Left lung (tissue), 10 donors: ENCODE data around the gene HCN4. TPM values are rescaled to one million over a fixed set of nuclear protein-coding genes. Genes with fewer than 3 reads are reported as not detected.
A peak's percentile ranks its signal among the peaks of the same experiment; 100 is the strongest.

Experiments
- ATAC-seq: fragments of 200-7000 bp; cut with Tn5 transposase; one replicate; pipeline ENCODE4 v1.9.1; 2020; ENCODE audit warnings: moderate library complexity
- DNase-seq, 4 donors: peaks; one replicate each; pipeline ENCODE4 v3.0.0-alpha.2; 2013 to 2020
- H3K27ac ChIP-seq, 2 donors: fragments of 200-600 bp; sonication (generic) in 1 of 2; one replicate each; pipeline versions ENCODE4 v1.5.0 to v1.8.0; 2020 to 2021
- H3K27me3 ChIP-seq, 2 donors: fragments of 200-600 bp; sonication (generic) in 1 of 2; one replicate each; pipeline versions ENCODE4 v1.5.0 to v1.8.0; 2020 to 2021
- H3K36me3 ChIP-seq, 2 donors: fragments of 200-600 bp; sonication (generic) in 1 of 2; one replicate each; pipeline versions ENCODE4 v1.5.0 to v1.8.0; 2020 to 2021
- H3K4me1 ChIP-seq, 2 donors: fragments of 200-600 bp; one replicate each; pipeline ENCODE4 v1.8.0; 2021
- H3K4me3 ChIP-seq, 2 donors: fragments of 200-600 bp; sonication (generic) in 1 of 2; one replicate each; pipeline versions ENCODE4 v1.5.0 to v1.8.0; 2020 to 2021; ENCODE audit warnings: mild to moderate bottlenecking in 1 of 2
- H3K9me3 ChIP-seq, 2 donors: fragments of 200-600 bp; sonication (generic) in 1 of 2; one replicate each; pipeline versions ENCODE4 v1.5.0 to v1.8.0; 2020 to 2021
- intact Hi-C, 2 donors: fragments of 100-400 bp; cut with DNase I; formaldehyde crosslinking; loops; one replicate each; pipeline versions ENCODE4 v1.11.2 to v1.14.2; 2022
- polyA plus RNA-seq, 6 donors: library from polyadenylated mRNA; unstranded; fragments of 120-200 nt; gene quantifications; one replicate each; pipeline ENCODE4 v1.2.1, GENCODE V29; 2013; ENCODE audit not compliant: insufficient read length in 6 of 6
- total RNA-seq, 2 donors: library from RNA; stranded (reverse); fragmentation: NEBNext Ultra II Directional; extraction: Animal tissue kit (Norgen Biotek cat#: 25700); gene quantifications; one replicate each; pipeline ENCODE4 v1.2.1, GENCODE V29; 2021
- TF ChIP-seq, protein P1 (sequence below), 2 donors: fragments of 200-600 bp; sonication (generic) in 1 of 2; IDR thresholded peaks; one replicate each; pipeline versions ENCODE4 v1.5.0 to v1.8.0; 2021; ENCODE audit warnings: antibody characterized with exemption in 2 of 2
- donor health status: DM: no; HTN: yes; CAD: no.
- donor health status: DM: no; HTN: no; CAD: no.

Gene HCN4
- total and polyA plus RNA-seq, 8 donors: 0.09 to 0.27 (median 0.18) TPM

DNA sequence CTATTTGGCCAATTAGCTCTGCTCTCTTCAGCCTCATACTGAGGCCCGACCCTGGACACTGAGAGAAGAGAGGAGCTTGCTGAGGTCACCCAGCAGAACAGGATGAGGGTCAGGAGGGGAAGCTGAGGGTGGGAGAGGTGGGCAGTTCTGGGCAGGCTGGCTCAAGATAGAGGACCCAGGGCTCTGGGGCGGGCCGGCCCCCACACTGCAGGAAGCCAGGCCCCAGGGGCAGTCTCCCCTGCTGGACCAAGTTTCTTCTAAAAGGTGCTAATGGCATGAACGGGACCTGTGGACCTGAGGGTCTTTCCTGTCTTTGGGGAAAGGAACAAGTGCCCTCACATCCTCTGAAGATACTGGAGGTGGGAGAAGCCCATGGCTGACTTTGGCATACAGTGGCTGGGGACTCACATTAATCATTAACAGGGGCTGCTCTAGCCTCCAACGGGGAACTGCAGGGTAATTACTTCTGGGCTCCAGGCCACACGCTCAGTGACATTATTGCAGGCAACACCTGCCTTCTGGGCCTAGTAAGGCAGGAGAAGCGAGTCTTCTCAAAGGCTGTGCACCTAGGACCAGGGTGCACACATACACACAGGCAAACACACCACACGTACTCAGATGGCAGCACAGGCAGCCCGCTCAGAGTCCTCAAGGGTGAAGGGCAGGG is 10.6 kb downstream of the HCN4 start:
- Histone ChIP-seq H3K4me3 (no peak overlapping the region), H3K36me3 (no peaks in the 10 kb centered on the region), H3K9me3 (no peaks in the 10 kb centered on the region), H3K4me1 (no peaks in the 10 kb centered on the region), H3K27ac (no peak overlapping the region), H3K27me3 (peaks cover 0 to 58% of the 10 kb centered on the region in 2 donors)
- no peak for ATAC-seq
- intact Hi-C loops: no loop called here
- TF ChIP-seq, protein P1, sequence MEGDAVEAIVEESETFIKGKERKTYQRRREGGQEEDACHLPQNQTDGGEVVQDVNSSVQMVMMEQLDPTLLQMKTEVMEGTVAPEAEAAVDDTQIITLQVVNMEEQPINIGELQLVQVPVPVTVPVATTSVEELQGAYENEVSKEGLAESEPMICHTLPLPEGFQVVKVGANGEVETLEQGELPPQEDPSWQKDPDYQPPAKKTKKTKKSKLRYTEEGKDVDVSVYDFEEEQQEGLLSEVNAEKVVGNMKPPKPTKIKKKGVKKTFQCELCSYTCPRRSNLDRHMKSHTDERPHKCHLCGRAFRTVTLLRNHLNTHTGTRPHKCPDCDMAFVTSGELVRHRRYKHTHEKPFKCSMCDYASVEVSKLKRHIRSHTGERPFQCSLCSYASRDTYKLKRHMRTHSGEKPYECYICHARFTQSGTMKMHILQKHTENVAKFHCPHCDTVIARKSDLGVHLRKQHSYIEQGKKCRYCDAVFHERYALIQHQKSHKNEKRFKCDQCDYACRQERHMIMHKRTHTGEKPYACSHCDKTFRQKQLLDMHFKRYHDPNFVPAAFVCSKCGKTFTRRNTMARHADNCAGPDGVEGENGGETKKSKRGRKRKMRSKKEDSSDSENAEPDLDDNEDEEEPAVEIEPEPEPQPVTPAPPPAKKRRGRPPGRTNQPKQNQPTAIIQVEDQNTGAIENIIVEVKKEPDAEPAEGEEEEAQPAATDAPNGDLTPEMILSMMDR (IDR thresholded peaks at IDR 0.05): no peak
- DNase-seq: peak in 1 of 4 donors; percentile 41

DNA sequence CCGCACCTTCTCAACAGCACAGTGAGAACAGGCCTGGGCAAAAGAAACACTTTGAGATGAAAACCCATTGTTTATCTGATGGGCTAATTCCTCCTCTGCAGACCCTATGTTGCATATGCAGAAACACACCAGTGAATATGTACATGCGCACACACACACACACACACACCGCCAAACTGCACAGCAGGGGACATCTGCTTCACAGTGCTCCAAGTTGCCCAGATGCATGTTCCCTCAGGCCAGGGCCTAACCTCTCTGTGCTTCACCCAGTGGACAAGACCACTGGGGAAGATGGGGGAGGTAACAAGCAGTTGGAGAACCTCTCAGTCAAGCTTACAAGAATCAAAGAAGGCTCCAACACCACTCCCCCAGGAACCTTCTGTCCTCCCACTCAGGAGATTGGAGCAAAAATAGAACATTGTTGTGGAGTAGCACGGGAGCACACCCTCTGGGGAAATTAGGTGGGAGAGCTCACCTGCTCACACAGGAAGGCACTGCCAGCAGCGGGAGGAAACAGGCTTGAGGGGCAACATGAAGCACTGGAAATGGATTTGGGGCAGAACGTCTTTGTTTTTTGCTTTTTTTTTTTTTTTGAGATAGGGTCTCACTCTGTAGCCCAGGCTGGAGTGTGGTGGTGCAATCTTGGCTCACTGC is 13.0 kb downstream of the HCN4 start:
- no peak for DNase-seq
- Histone ChIP-seq H3K27ac (no peak overlapping the region), H3K4me3 (no peak overlapping the region), H3K4me1 (no peaks in the 10 kb centered on the region), H3K36me3 (no peaks in the 10 kb centered on the region), H3K9me3 (no peaks in the 10 kb centered on the region), H3K27me3 (peaks cover 0 to 51% of the 10 kb centered on the region in 2 donors)
- no peak for ATAC-seq
- intact Hi-C loops: no loop called here
- TF ChIP-seq, protein P1 (IDR thresholded peaks at IDR 0.05): no peak

DNA sequence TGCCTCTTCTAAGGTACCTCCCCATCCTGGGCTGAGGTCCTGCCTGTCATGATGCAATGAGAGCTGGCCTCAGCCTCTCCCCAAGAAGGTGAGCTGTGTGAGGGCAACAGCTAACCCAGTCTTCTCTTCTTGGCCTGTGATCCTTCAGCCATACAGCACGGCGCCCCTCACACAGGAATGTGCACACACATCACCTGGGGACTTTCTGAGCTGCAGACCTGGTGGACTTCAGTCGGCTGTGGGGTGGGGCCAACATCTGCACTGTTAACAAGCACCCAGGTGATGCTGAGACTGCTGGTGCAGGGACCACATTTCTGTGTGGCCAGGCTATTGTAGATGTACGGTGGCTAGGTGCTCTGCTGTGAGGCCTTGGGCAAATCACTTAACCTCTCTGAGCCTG is 14.5 kb downstream of the HCN4 start:
- H3K36me3 ChIP-seq: no peaks in the 10 kb centered on the region
- no peaks in the 10 kb centered on the region for H3K9me3 ChIP-seq
- intact Hi-C loops: no loop called here
- H3K27me3 ChIP-seq: peaks cover 0 to 48% of the 10 kb centered on the region in 2 donors
- TF ChIP-seq, protein P1 (IDR thresholded peaks at IDR 0.05): no peak
- DNase-seq (no peak), ATAC-seq (no peak)
- no peak overlapping the region for H3K4me3 ChIP-seq
- no peak overlapping the region for H3K27ac ChIP-seq
- H3K4me1 ChIP-seq: no peaks in the 10 kb centered on the region

DNA sequence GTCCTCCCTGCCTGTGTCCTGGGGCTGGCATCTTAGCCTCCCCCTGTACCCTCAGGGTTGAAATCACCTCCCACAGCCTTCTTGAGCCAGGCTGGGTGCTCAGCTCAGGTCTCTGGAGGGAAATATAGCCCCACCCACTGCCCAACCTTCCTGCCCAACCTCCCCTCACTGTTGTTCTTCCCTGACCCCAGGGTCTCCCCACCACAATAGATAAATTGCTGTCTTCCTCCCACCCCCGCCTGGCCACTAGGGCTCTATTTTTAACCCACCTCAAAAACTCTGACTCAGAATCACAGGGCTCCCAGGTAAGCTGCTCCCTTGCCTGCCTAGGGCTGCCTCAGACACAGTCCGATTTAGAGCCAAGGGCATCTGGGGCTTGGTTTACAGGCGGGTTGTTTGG is 15.0 kb downstream of the HCN4 start:
- H3K36me3 ChIP-seq: no peaks in the 10 kb centered on the region
- DNase-seq: no peak
- no peak for ATAC-seq

DNA sequence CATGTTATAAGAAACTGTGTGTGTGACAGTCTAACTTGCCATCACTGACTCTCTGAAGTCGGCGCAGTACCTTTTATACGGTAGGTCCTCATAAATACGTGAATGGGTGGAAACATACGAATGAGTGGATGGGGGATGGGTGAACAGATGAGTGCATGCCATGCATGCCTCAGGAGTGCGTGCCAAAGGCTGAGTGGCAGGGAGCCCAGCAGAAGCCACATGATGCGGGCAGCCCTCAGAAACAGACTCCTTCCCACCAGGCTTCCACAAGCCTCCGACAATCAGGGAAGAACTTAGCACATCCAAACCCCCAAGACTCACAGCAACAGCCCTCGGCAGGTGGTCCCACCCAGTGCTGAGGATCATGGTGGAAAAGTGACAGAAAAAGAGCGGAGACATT is 16.7 kb downstream of the HCN4 start:
- H3K27me3 ChIP-seq: peaks cover 0 to 37% of the 10 kb centered on the region in 2 donors
- intact Hi-C loops: no loop called here
- ATAC-seq (peak; percentile 59), DNase-seq (no peak)
- TF ChIP-seq, protein P1 (IDR thresholded peaks at IDR 0.05): no peak
- no peak overlapping the region for H3K27ac ChIP-seq
- H3K4me3 ChIP-seq: no peak overlapping the region
- no peaks in the 10 kb centered on the region for H3K36me3 ChIP-seq
- H3K9me3 ChIP-seq: no peaks in the 10 kb centered on the region
- H3K4me1 ChIP-seq: no peaks in the 10 kb centered on the region

More for the DNA sequence above, 15.0 kb downstream of the HCN4 start:
- TF ChIP-seq, protein P1 (IDR thresholded peaks at IDR 0.05): no peak
- H3K4me1 ChIP-seq: no peaks in the 10 kb centered on the region
- no peak overlapping the region for H3K27ac ChIP-seq
- H3K9me3 ChIP-seq: no peaks in the 10 kb centered on the region
- H3K27me3 ChIP-seq: peaks cover 0 to 45% of the 10 kb centered on the region in 2 donors
- no peak overlapping the region for H3K4me3 ChIP-seq
- intact Hi-C loops: no loop called here
